GM12874 (cell line): ENCODE data around the gene FLT4.

Source experiments
- TF ChIP-seq, protein P1 (sequence below): IDR thresholded peaks from 2 replicates; pipeline ENCODE4 v1.5.1; 2011; ENCODE audit warnings: low read depth, mild to moderate bottlenecking, control low read depth, low read length, moderate library complexity; ENCODE audit not compliant: insufficient read depth

Gene FLT4

DNA sequence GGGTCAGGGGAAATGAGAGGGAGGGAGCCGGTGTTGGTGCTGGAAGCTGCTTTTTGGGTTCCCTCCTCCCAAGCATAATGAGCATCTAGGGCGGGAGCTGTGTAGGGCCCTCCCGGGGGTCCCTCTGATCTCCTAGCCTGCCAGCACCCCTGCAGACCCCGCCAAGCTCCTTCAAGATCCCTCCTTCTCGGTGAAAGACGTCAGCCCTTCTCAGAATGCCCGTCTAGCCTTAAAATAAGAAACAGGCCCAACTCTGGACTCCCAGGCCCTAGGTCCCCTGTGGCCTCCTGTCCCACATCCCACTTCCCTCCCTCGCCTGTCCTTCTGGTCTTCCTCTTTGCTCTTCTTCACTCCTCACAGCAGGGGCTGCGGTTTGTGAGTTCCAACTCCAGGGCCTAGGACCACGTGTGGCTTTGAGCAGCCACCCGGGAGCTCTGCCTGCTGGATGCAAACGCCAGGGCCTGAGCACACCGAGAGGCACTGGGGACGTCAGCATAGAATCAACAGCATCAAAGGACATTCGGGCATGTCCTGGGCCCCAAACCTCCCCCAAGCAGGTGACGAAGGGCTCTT, 49.3 kb downstream of the FLT4 start:
- TF ChIP-seq, protein P1, sequence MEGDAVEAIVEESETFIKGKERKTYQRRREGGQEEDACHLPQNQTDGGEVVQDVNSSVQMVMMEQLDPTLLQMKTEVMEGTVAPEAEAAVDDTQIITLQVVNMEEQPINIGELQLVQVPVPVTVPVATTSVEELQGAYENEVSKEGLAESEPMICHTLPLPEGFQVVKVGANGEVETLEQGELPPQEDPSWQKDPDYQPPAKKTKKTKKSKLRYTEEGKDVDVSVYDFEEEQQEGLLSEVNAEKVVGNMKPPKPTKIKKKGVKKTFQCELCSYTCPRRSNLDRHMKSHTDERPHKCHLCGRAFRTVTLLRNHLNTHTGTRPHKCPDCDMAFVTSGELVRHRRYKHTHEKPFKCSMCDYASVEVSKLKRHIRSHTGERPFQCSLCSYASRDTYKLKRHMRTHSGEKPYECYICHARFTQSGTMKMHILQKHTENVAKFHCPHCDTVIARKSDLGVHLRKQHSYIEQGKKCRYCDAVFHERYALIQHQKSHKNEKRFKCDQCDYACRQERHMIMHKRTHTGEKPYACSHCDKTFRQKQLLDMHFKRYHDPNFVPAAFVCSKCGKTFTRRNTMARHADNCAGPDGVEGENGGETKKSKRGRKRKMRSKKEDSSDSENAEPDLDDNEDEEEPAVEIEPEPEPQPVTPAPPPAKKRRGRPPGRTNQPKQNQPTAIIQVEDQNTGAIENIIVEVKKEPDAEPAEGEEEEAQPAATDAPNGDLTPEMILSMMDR = no peak

GRCh38 chr5:180599590-180599914, 49.8 kb downstream of the FLT4 start:
- TF ChIP-seq, protein P1 = no peak

DNA sequence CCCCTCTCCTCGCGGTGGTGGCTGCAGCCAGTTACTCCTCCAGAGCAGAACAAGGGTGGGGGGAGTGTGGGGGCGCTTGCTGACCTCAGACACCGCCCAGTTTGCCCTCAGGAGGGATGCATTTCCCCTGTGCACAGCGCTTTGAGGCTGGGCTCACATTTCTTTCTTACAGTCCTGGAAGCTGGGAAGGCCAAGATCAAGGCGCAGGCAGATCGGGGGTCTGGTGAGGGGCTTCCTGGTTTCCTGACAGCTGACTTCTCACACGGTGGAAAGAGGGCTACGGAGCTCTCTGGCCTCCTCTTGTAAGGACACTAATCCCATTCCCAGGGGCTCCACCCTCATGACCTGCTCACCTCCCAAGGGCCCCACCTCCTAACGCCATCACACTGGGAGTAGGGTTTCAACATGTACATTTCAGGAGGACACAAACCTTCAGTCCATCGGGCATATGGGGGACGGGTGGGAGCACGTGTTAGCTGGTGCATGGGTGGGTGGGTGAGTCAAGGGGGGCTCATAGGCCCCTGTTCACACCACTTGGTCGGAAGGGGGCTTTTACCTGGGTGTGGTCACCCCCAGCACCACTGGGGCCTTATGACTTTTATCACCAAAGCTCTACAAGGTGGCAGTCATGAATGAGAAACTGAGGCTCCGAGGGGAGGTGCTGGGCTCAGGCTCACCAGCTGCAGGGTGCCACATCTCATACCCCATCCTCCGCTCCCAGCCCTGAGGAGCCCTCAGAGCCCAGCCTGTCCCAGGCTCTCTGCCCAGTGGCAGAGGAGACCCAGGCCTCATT, 50.4 kb downstream of the FLT4 start:
- TF ChIP-seq, protein P1 = no peak

DNA sequence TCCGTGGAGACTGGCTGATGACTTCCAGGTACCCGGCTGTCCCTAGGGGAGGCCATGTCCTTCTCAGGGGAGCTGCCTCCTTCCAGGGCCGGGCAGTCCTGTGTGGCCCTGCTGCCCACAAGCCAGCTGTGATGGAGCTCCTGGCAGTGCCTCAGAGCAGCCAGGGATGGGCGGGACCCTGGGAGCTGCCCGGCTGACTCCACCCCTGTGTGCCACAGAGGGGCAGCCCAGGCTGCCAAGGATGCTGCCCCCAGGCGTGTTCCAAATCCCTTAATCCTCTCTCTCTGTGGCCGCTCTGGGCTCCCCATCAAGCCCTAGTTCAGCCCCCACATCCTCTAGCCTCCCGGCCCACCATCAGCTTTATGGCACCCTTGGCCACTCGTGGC, 51.1 kb downstream of the FLT4 start:
- TF ChIP-seq, protein P1 = no peak

- TF ChIP-seq, protein P1 = no peak
These were observed 52.6 kb downstream of the FLT4 start for GRCh38 chr5:180596668-180597231.

DNA sequence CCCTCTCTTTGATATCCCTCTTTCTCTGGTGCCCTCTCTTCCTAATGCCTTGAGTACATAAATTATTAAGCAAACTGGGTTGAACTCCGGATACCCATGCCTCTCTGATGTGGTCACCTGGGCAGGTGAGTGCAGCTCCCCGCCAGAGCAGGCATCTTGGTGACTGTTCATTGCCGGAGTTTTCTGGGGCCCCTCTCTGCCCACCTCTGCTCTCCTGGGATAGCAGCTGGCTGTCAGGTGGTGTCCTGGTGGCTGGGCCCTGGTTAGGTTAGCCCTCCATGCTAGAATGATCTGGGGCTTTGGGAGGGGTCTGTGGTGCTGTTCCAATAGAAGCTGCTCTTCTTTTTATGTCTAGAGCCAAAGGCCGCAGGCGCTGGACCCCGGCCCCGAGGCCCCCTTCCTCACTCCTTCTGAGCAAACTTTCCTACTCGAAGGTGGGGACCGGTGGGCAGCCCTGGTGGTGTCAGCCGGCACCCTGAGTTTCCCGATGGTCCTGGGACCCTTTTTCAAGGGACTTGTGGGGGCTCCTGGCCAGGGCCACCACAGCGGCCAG, 53.2 kb downstream of the FLT4 start:
- TF ChIP-seq, protein P1 = no peak

DNA sequence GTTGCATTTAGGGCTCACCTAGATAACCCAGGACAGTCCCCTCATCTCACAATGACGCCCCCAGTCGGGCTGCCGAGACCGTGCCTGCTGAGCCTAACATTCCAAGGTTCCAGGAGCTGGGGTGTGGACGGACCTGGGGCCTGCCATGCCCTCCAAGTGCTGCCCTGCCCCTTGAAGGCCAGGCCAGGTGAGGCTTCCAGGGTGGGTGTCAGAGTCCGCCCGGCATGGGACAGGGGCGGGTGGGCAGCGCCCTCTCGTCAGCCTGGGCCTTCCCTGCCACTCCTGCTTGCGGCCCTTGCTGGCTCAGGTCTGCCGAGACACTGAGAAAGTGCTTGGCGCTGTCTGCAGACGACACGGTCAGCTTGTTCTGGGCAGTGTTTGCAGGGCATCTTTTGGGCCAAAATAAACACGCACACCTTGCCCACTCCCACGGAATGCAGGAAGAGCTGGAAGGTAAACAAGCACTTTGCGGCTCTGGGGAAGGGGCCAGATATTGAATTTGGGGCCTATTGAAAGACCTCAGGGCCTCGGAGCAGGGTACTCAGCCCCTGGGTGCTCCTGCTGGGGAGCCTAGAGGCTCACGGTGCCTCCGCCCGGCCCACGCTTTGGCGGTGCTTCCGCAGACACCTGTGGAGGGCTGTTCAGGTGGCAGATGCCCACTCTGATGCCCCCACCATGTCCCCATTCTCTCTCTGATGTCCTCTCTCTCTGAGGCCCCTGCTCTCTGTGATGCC, 53.9 kb downstream of the FLT4 start:
- TF ChIP-seq, protein P1 = no peak
